ENCODE data around the gene MIGA2.

MIGA2 gene

GRCh38 chr9:129105857-129106694, 69.7 kb downstream of the MIGA2 start:
- TF ChIP-seq SIN3A (IDR thresholded peaks at IDR 0.05; ENCODE audit: borderline replicate concordance, insufficient read depth, low read length), result no peak
- TF ChIP-seq REST (IDR thresholded peaks at IDR 0.05; ENCODE audit: insufficient read depth in 1 of 2, low read depth in 2 of 2, low read length in 2 of 2), result no peak
- no peak for TF ChIP-seq FOXP2 (optimal IDR thresholded peaks at IDR 0.05; ENCODE audit: borderline replicate concordance, extremely low read depth, extremely low read length, insufficient read depth)
- no peak for TF ChIP-seq POLR2AphosphoS5 (IDR thresholded peaks at IDR 0.05; ENCODE audit: low read depth, low read length)

GRCh38 chr9:129107651-129108050, 71.2 kb downstream of the MIGA2 start:
- TF ChIP-seq FOXP2 (optimal IDR thresholded peaks at IDR 0.05; ENCODE audit: borderline replicate concordance, extremely low read depth, extremely low read length, insufficient read depth) (no peak), SIN3A (IDR thresholded peaks at IDR 0.05; ENCODE audit: borderline replicate concordance, insufficient read depth, low read length) (no peak), POLR2AphosphoS5 (IDR thresholded peaks at IDR 0.05; ENCODE audit: low read depth, low read length) (no peak), REST (IDR thresholded peaks at IDR 0.05; ENCODE audit: insufficient read depth in 1 of 2, low read depth in 2 of 2, low read length in 2 of 2) (no peak)

GRCh38 chr9:129108083-129108804, 71.8 kb downstream of the MIGA2 start:
- TF ChIP-seq REST (IDR thresholded peaks at IDR 0.05; ENCODE audit: insufficient read depth in 1 of 2, low read depth in 2 of 2, low read length in 2 of 2) (no peak), POLR2AphosphoS5 (IDR thresholded peaks at IDR 0.05; ENCODE audit: low read depth, low read length) (no peak), FOXP2 (optimal IDR thresholded peaks at IDR 0.05; ENCODE audit: borderline replicate concordance, extremely low read depth, extremely low read length, insufficient read depth) (no peak), TAF1 (IDR thresholded peaks at IDR 0.05; ENCODE audit: borderline replicate concordance, insufficient read depth, low read length) (no peak), SIN3A (IDR thresholded peaks at IDR 0.05; ENCODE audit: borderline replicate concordance, insufficient read depth, low read length) (no peak)

GRCh38 chr9:129108805-129109536, 72.5 kb downstream of the MIGA2 start:
- no peak for TF ChIP-seq POLR2AphosphoS5 (IDR thresholded peaks at IDR 0.05; ENCODE audit: low read depth, low read length)
- no peak for TF ChIP-seq SIN3A (IDR thresholded peaks at IDR 0.05; ENCODE audit: borderline replicate concordance, insufficient read depth, low read length)

- TF ChIP-seq POLR2AphosphoS5 (IDR thresholded peaks at IDR 0.05; ENCODE audit: low read depth, low read length) (no peak), FOXP2 (optimal IDR thresholded peaks at IDR 0.05; ENCODE audit: borderline replicate concordance, extremely low read depth, extremely low read length, insufficient read depth) (no peak), TAF1 (IDR thresholded peaks at IDR 0.05; ENCODE audit: borderline replicate concordance, insufficient read depth, low read length) (no peak), REST (IDR thresholded peaks at IDR 0.05; ENCODE audit: insufficient read depth in 1 of 2, low read depth in 2 of 2, low read length in 2 of 2) (no peak), SIN3A (IDR thresholded peaks at IDR 0.05; ENCODE audit: borderline replicate concordance, insufficient read depth, low read length) (no peak)
Measured at GRCh38 chr9:129109537-129109903, 73.1 kb downstream of the MIGA2 start.

All from PFSK-1 (cell line).